Motor neuron (in vitro differentiated cells): ENCODE measurements around the gene DNAH9. TPM values are rescaled to one million over a fixed set of nuclear protein-coding genes. Genes with fewer than 3 reads are reported as not detected.

Source experiments
- ATAC-seq, 8 experiments: fragments of 200-7000 bp; cut with Tn5 transposase; replicated peaks in 6 of 8; 2 replicates each; pipeline ENCODE4 v1.8.0; 2021; ENCODE audit warnings: mild to moderate bottlenecking in 8 of 8, moderate library complexity in 8 of 8
- H3K27ac ChIP-seq, 2 donors: fragments of 250-450 bp; sonication (Bioruptor Pico); 2 replicates each; pipeline ENCODE4 v1.9.0; 2021; ENCODE audit warnings: antibody characterized with exemption in 2 of 2, mild to moderate bottlenecking in 2 of 2, moderate library complexity in 1 of 2
- H3K4me1 ChIP-seq, 2 donors: fragments of 250-450 bp; sonication (Bioruptor Pico); replicated peaks in 1 of 2; 2 replicates each; pipeline ENCODE4 v1.6.1; 2021; ENCODE audit warnings: antibody characterized with exemption in 2 of 2, mild to moderate bottlenecking in 2 of 2, moderate library complexity in 1 of 2
- H3K4me3 ChIP-seq, 5 donors: fragments of 250-450 bp; sonication (Bioruptor Pico); 2 replicates each; pipeline ENCODE4 v1.9.0; 2021; ENCODE audit warnings: antibody characterized with exemption in 5 of 5, mild to moderate bottlenecking in 5 of 5, moderate library complexity in 4 of 5
- WGBS, 10 experiments: fragments of 450-650 bp; shearing (Covaris generic); methylation state at CpG; one replicate each; pipeline ENCODE4 v1.0.0; 2022; 5-methylcytosine and 5-hydroxymethylcytosine counted together
- in situ Hi-C, 9 experiments: fragments of 400-800 bp; cut with MboI; loops; one replicate each; pipeline ENCODE4 v1.15.0; 2021; ENCODE audit warnings: low sequenced_read_pairs in 9 of 9, low pct_unique_long_range_greater_than_20kb in 2 of 9; ENCODE audit not compliant: unreplicated experiment in 9 of 9
- total RNA-seq, 8 experiments: library from RNA; unstranded; fragments of 300-600 nt; gene quantifications; 2 replicates each; pipeline versions ENCODE4 v1.2.3 to v1.2.4, GENCODE V29; 2022

DNAH9 gene
- total RNA-seq, 8 experiments from 2014 or later = 0.20 to 7.6 (median 2.5) TPM

GRCh38 chr17:11618861-11619566, 20.7 kb downstream of the DNAH9 start:
- H3K4me3 ChIP-seq = no peak overlapping the region
- H3K4me1 ChIP-seq = peaks cover 10 to 19% of the 10 kb centered on the region in 2 donors
- WGBS, 10 experiments = 0 to 100% (median 51%) methylated on average over 1 to 7 of the region's 8 CpGs
- H3K27ac ChIP-seq = no peak overlapping the region
- in situ Hi-C loops = loop anchor here in 1 of 9 experiments (25.0 kb wide), 1 partner anchor 382 kb away; the partner anchor contains the start of gene SHISA6
- ATAC-seq = no peak

GRCh38 chr17:11622492-11622891, 24.2 kb downstream of the DNAH9 start:
- WGBS, 10 experiments = 11 to 74% (median 40%) methylated on average over 1 to 5 of the region's 5 CpGs; no CpG with 5 or more reads in 5 of the 10 experiments
- in situ Hi-C loops = loop anchor here in 1 of 9 experiments (25.0 kb wide), 1 partner anchor 385 kb away; the partner anchor contains the start of gene SHISA6
- peak in 5 of 8 experiments; percentile 41 to 71 (median 51) for ATAC-seq
- Histone ChIP-seq H3K4me1 (peaks cover 10 to 19% of the 10 kb centered on the region in 2 donors), H3K4me3 (no peak overlapping the region), H3K27ac (peak overlapping the region; percentile 20 to 48)

GRCh38 chr17:11624976-11625375, 26.7 kb downstream of the DNAH9 start:
- Histone ChIP-seq H3K27ac (no peak overlapping the region), H3K4me1 (peaks cover 10 to 19% of the 10 kb centered on the region in 2 donors), H3K4me3 (no peak overlapping the region)
- ATAC-seq = no peak
- in situ Hi-C loops = loop anchor here in 3 of 9 experiments (25.0 kb wide), 2 partner anchors 388 to 738 kb away; partner anchors contain the start of gene SHISA6 (in 2 of the 3)
- 0 to 100% (median 54%) methylated on average over 1 to 6 of the region's 6 CpGs; no CpG with 5 or more reads in 1 of the 10 experiments for WGBS, 10 experiments

DNA sequence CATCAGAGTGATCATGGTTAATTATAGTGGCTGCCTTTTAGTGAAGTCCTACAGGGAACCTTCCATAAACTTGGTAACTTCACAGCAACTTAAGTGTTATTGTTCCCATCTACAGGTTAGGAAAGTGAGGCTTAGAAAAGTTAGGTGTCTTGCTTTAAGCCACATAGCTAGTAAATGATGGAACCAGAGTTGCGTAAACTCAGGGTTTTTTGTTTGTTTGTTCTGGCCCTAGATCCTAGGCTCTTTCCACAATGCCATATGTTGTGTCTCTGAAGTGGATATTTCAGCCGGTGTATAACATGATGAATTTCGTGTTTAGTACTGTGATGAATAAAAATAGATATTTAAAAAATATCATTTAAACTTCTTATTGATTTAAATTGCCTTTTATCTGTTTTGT, 27.6 kb downstream of the DNAH9 start:
- ATAC-seq = no peak
- in situ Hi-C loops = loop anchor here in 2 of 9 experiments (25.0 kb wide), 2 partner anchors 389 to 739 kb away; partner anchors contain the start of gene SHISA6 (in 1 of the 2)
- Histone ChIP-seq H3K27ac (no peak overlapping the region), H3K4me1 (peaks cover 10 to 19% of the 10 kb centered on the region in 2 donors), H3K4me3 (no peak overlapping the region)
- WGBS, 10 experiments = 14 to 100% (median 86%) methylated on average over 1 to 3 of the region's 3 CpGs

DNA sequence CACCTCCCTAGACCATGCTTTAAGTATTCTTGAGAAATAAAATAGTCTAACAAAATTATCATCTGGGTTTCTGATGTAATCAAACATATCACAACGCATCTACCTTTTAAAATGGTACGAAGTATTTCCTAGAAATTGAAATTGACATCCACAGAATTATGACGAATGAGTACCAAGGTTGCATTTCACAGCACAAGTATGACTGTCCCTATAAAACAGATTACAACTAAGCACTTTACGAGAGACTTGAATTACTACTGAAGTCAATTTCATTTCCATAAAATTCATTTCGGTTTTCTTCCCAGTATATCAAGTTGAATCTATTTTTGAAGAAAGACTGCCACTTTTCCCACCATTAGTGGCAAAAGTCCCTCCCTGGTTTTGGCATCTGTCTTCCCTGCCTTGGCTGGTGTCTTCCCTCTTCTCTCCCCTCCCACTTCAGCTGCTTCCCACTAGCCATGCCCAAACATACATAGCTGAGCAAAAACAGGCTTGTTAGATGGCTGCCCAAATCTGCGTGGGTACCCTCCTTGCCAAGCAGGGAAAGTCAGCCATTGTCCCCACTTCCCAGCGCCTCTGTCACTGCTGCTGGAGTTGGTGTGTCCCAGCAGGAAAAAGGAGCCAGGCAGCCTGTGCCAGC, 29.2 kb downstream of the DNAH9 start:
- in situ Hi-C loops = loop anchor here in 2 of 9 experiments (25.0 kb wide), 2 partner anchors 390 to 740 kb away; partner anchors contain the start of gene SHISA6 (in 1 of the 2)
- ATAC-seq = no peak
- H3K4me3 ChIP-seq = no peak overlapping the region
- H3K4me1 ChIP-seq = peaks cover 5 to 14% of the 10 kb centered on the region in 2 donors
- WGBS, 10 experiments = 5 to 90% (median 62%) methylated on average over 2 to 5 of the region's 7 CpGs; no CpG with 5 or more reads in 2 of the 10 experiments
- H3K27ac ChIP-seq = no peak overlapping the region

DNA sequence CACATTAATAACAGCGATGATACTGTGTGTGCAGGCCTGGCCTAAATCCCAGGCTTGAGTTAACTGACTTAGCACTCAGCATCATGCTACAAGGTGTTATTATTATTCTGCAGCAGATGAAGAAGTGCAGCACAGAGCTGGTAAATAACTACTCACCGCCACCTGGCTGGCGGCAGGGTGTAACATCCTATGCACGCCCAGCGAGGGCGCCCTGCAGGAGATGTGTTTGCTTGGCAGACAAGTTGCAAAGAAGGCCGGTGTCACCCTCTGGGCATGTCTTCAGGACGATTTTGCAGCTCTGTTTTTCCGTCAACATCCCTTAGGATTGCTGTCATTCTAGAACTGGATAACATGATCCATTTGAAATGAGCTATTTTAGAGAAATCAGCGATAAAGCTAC, 30.1 kb downstream of the DNAH9 start:
- in situ Hi-C loops = loop anchor here in 2 of 9 experiments (25.0 kb wide), 2 partner anchors 391 to 741 kb away; partner anchors contain the start of gene SHISA6 (in 1 of the 2)
- no peak for ATAC-seq
- H3K27ac ChIP-seq = no peak overlapping the region
- peaks cover 0 to 5% of the 10 kb centered on the region in 2 donors for H3K4me1 ChIP-seq
- WGBS, 10 experiments = 7 to 100% (median 53%) methylated on average over 1 to 10 of the region's 10 CpGs; no CpG with 5 or more reads in 1 of the 10 experiments
- no peak overlapping the region for H3K4me3 ChIP-seq

GRCh38 chr17:11628831-11629230, 30.6 kb downstream of the DNAH9 start:
- 10 to 94% (median 65%) methylated on average over 2 to 3 of the region's 3 CpGs; no CpG with 5 or more reads in 1 of the 10 experiments for WGBS, 10 experiments
- Histone ChIP-seq H3K27ac (no peak overlapping the region), H3K4me1 (peaks cover 0 to under 1% of the 10 kb centered on the region in 2 donors), H3K4me3 (no peak overlapping the region)
- ATAC-seq = no peak
- in situ Hi-C loops = loop anchor here in 2 of 9 experiments (25.0 kb wide), 2 partner anchors 392 to 742 kb away; partner anchors contain the start of gene SHISA6 (in 1 of the 2)

GRCh38 chr17:11636771-11637170, 38.5 kb downstream of the DNAH9 start:
- Histone ChIP-seq H3K4me1 (peaks cover 8% of the 10 kb centered on the region in 2 donors), H3K27ac (no peak overlapping the region), H3K4me3 (no peak overlapping the region)
- in situ Hi-C loops = loop anchor here in 2 of 9 experiments (25.0 kb wide), 2 partner anchors 399 to 749 kb away; partner anchors contain the start of gene SHISA6 (in 1 of the 2)
- WGBS, 10 experiments = 4 to 94% (median 76%) methylated on average over 1 to 5 of the region's 5 CpGs; no CpG with 5 or more reads in 2 of the 10 experiments
- no peak for ATAC-seq

- no peak for ATAC-seq
- in situ Hi-C loops = loop anchor here in 2 of 9 experiments (25.0 kb wide), 2 partner anchors 400 to 750 kb away; partner anchors contain the start of gene SHISA6 (in 1 of the 2)
- Histone ChIP-seq H3K4me3 (no peak overlapping the region), H3K27ac (no peak overlapping the region), H3K4me1 (peaks cover 12 to 13% of the 10 kb centered on the region in 2 donors)
- 20 to 96% (median 69%) methylated on average over 1 to 6 of the region's 6 CpGs; no CpG with 5 or more reads in 1 of the 10 experiments for WGBS, 10 experiments
These were observed 39.5 kb downstream of the DNAH9 start for GRCh38 chr17:11637796-11638195.

DNA sequence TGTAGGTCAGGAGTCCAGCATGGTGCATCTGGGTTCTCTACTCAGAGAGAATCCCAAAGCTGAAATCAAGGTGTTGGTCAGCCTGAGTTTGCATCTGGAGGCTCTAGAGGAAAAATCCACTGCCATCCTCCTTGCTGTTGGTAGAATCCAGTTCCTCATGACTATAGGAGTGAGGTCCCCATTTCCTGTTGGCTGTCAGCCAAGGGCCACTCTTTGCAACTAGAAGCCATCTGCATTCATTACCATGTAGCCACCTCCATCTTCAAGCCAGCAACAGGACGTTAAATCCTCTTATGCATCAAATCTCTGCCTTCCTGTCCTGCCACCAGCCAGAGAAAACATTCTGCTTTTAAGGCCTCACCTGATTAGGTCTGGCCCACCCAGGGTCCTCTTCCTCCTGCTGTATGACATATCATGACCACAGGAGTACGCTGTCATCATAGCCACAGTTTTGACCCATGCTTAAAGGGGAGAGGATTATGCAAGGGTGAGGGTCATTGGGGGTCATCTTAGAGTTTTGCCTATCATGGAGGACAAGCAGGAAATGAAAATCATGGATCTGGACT, 40.5 kb downstream of the DNAH9 start:
- Histone ChIP-seq H3K27ac (no peak overlapping the region), H3K4me1 (peaks cover 13 to 17% of the 10 kb centered on the region in 2 donors), H3K4me3 (no peak overlapping the region)
- 0 to 100% (median 80%) methylated on average over 1 to 2 of the region's 2 CpGs; no CpG with 5 or more reads in 6 of the 10 experiments for WGBS, 10 experiments
- in situ Hi-C loops = loop anchor here in 2 of 9 experiments (25.0 kb wide), 2 partner anchors 401 to 751 kb away; partner anchors contain the start of gene SHISA6 (in 1 of the 2)
- no peak for ATAC-seq

DNA sequence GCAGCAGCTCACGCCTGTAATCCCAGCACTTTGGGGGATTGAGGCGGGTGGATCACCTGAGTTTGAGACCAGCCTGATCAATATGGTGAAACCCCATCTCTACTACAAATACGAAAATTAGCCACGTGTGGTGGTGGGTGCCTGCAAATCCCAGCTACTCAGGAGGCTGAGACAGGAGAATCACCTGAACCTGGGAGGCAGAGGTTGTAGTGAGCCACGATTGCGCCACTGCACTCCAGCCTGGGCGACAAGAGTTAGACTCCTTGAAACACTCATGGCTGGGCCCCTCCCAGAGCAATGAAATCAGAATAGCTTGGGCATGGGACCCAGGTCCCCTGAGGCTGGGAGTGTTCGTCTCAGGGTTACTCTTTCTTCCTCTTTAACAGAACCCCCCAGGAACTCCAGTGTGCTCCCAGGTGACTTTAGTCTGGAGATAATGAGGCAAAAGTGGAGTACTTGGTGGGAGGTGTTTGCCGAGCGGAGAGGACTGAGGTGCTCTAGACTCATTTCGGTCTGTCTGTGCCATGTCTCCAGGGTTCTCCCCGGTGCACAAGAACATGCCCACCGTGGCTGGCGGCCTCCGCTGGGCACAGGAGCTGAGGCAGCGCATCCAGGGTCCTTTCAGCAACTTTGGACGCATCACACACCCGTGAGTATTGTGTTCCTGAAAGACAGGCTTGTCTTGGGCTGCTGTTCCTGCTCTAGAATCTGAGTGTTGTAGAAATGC, 41.6 kb downstream of the DNAH9 start:
- H3K4me1 ChIP-seq = peaks cover 17% of the 10 kb centered on the region in 2 donors
- WGBS, 10 experiments = 21 to 100% (median 81%) methylated on average over 2 to 7 of the region's 18 CpGs; no CpG with 5 or more reads in 2 of the 10 experiments
- H3K4me3 ChIP-seq = no peak overlapping the region
- H3K27ac ChIP-seq = peak overlapping the region in 1 of 2 donors; percentile 32
- ATAC-seq = no peak
- in situ Hi-C loops = loop anchor here in 2 of 9 experiments (25.0 kb wide), 2 partner anchors 403 to 753 kb away; partner anchors contain the start of gene SHISA6 (in 1 of the 2)
